Muscle of back (tissue), 13 donors: ENCODE measurements around the gene BBX. TPM values are rescaled to one million over a fixed set of nuclear protein-coding genes. Genes with fewer than 3 reads are reported as not detected.

Experiments
- DNase-seq, 3 donors: peaks; one replicate each; pipeline versions ENCODE4 v3.0.0 to v3.0.0-alpha.2; 2013
- long read RNA-seq, 9 donors: transcript quantifications; one replicate each; lab custom pipeline, GENCODE V29; 2026
- polyA plus RNA-seq, 10 donors: library from polyadenylated mRNA; unstranded; fragments of 120-200 nt; gene quantifications; one replicate each; pipeline ENCODE4 v1.2.1, GENCODE V29; 2013; ENCODE audit not compliant: insufficient read length in 10 of 10

Gene BBX
- 10 to 100 TPM; 30.2 to 52.6 (median 39.7) TPM for polyA plus RNA-seq
- long read RNA-seq, donor 1, partial matches to known transcripts, result 35 of 35 reads
- long read RNA-seq, donor 1, other reads (novel, unspliced or antisense), result 0 of 35 reads
- long read RNA-seq, donor 2, partial matches to known transcripts, result 7 of 7 reads
- long read RNA-seq, donor 2, other reads (novel, unspliced or antisense), result 0 of 7 reads
- long read RNA-seq, donor 3, result 0 reads
- long read RNA-seq, donor 4, partial matches to known transcripts, result 15 of 17 reads
- long read RNA-seq, donor 4, other reads (novel, unspliced or antisense), result 0 of 17 reads
- long read RNA-seq, donor 5, partial matches to known transcripts, result 6 of 6 reads
- long read RNA-seq, donor 5, other reads (novel, unspliced or antisense), result 0 of 6 reads
- long read RNA-seq, donor 6, full-length matches to known transcripts, result 1 of 16 reads
- long read RNA-seq, donor 6, partial matches to known transcripts, result 15 of 16 reads
- long read RNA-seq, donor 6, other reads (novel, unspliced or antisense), result 0 of 16 reads
- long read RNA-seq, donor 7, partial matches to known transcripts, result 15 of 15 reads
- long read RNA-seq, donor 7, other reads (novel, unspliced or antisense), result 0 of 15 reads
- long read RNA-seq, donor 8, partial matches to known transcripts, result 12 of 13 reads
- long read RNA-seq, donor 8, other reads (novel, unspliced or antisense), result 0 of 13 reads
- long read RNA-seq, donor 9, result 0 reads

DNA sequence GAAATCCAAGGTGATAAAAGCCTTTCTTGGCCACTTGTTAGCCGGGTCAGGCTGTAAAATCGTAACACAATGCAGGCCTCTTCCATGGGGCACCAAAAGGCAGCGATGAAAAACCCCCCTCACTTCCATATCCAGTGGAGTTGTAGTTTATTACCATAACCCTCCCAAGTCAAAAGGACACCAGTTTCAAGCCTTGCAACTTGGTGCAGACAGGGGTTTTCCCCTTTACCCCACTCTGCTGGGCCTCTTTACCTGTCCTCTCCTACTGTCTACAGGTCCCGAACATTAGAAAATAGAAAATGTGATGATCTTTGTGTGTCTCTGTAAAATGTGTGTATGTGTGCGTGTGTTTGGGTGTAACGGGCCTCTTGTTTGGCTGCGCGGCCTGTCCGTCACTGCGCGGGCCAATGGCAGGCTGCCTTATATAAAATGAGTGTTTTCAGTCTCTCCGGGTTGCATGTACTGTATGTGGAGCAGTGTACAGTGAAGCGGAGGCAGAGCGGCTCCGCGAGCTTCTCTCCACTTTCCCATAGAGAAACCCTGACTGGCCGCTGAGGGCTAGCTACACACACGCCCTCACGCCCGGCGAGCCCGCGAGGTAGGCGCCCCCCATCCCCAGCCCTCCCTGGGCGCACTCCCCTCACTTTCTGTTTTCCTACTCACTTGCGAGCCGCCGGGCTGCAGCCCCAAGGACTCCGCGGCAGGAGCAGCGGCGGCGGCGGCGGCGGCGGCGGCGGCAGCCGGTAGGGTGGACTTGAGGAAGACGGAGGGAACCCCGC, at the start of gene BBX:
BBX (plus strand) TSS at position 453 of the 779 bp plus-strand sequence. CDS start 187,499 bp downstream, outside the sequence.
- DNase-seq, result peak; percentile 97 to 99 (median 98)

DNA sequence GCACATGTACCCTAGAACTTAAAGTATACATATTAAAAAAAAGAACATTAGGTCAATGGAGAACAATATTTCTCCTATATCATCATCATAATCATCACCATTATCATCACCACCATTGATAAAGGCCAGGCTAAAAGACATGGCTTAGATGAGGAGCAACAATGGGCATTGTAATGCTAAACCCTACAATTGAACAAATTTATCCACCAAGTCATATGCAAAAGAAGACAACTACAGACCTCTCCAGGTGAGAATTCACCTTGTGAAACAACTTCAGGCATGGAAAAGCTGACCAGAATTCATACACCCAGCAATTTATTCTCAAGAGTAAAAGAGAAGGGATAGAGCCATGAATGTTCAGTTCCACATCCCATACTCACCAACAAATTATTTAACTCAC, 46.3 kb upstream of the BBX start:
- DNase-seq, result no peak

DNA sequence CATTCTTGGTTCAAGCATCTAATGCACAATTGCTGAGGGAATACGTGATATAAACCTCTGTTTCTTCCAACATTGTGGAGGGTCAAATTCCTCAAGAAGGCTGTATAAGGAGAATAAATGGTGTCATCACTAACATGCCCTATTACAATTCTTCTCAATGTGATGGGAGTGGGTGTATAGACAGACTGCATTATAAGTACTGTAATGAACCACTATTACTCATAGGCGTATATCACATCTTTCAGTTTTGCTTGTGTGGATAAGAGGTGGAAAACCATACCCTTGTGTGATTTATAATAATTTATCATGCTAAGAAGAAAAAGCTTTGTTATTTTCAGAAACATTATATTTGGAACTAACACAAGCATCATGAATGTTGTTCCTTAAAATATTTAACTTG, 35.3 kb upstream of the BBX start:
- DNase-seq, result no peak

DNA sequence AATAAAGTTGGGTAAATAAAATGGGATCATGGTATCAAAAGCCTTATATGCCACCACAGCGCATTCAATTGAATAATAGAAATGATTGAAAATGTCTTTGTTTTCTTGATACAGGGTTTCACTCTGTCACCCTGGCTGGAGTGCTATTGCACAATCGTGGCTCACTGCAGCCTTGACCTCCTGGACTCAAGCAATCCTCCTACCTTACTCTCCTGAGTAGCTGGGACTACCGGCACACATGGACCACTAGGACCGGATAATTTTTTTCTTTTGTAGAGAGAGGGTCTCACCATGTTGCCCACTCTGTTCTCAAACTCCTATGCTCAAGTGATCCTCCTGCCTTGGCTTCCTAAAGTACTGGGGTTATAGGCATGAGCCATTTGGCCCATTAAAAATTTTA, 33.8 kb upstream of the BBX start:
- no peak for DNase-seq

DNA sequence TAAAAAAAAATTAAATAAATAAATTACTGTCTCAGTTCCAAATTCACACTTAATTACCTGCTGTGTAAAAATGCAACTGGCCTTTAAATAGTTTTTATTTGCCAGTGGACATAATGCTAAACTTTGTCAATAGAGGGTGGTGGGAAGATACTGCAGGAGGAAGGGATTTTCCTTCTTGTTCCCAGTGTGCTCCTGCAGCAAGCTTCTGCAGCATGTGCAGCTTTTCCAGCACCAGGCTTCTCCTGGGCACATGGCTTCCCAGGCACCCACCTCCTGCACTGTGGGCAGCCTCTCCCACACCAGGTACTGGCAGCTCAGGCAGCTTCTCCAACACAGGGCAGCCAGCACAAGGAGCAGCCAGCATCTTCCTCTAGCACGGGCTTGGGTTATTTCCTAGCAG, 29.6 kb upstream of the BBX start:
- DNase-seq, result no peak

DNA sequence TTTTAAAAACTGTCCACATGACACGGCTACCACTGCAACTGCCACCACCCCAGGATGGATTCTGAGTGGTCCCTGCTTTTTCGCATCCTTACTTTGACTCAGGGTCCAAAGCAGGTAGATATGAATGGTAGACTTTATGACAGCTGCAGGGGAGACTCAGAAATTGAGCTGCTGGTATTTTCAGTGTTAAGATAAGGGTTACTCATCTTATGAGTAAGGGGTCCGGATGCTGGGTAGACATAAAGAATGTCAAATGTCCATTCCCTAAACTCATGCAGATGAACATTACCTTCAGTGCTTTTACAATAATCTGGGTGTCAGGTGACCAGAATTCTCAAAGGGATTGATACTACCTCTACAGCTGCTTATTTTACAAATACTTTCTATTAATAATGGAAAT, 25.9 kb upstream of the BBX start:
- DNase-seq, result no peak

DNA sequence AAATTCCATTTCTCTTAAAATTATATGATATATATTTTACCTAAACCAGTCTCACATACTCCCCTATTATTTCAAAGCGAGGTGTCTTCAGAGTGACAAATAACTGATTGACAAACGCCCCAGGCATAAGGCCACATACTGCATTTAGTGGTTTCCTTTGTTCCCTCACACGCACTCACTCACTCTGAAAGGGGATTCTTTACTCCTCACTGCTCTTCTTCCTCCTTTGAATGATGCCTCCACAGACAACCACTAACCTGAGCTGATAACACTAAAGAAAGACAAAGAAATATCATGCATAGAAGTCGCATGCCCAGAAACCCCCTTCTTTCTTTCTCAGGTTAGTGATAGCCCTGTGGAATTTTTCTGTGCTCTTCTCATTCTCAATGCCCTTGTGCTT, 24.1 kb upstream of the BBX start:
- no peak for DNase-seq

DNA sequence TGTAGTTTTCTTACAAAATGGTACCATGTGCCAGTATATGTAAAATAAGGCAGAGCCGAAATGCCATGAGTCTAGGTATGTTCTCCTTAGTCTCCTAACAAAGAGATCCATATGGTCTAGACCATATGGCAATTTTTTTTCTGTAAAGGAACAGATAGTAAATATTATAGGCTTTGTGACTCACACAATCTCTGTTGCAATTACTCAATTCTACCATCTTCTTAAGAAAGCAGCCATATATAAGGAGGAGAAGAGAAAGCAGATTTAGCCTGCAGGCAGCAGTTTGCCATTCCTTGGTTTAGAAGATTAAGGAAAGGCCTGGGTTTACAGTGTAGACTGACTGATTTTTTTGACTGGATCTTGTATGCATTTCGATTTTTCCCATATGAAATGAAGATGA, 16.3 kb upstream of the BBX start:
- no peak for DNase-seq

DNA sequence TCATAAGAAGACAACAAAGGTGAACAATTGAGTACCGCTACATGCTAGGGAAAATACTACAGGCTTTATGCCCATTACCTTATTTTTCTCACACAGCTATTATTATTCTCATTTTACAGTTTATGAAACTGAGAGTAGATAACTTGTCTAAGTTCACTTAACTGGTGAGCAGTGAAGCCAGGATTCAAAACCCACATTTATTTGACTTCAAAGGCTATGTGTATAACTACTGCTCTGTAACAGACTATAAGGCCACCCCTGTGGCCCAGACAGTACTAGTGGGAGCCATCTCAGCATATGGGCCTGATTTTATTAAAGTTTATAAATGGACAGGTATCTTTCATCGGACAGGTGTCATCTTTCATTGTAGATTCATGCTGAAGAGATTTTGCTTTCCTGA, 14.4 kb upstream of the BBX start:
- DNase-seq, result no peak

DNA sequence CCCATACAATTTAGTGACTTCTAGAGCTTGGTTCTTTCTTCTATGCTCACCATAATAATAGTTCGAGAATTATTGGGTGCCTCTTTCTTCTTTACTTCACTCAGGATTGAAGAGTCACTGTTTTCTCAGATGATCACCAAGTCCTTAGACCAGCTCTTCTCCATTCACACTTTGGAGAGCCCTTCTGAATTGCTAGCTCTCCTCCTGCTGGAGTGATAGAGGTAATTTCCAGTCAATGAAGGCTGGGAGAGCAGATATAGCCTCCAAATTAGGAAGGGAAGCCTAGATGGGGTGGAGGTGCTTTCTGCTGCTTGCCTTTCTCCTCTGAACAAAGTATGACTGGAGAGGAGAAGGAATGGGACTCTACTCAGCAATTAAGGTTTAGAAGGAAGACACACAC, 10.7 kb upstream of the BBX start:
- DNase-seq, result no peak

DNA sequence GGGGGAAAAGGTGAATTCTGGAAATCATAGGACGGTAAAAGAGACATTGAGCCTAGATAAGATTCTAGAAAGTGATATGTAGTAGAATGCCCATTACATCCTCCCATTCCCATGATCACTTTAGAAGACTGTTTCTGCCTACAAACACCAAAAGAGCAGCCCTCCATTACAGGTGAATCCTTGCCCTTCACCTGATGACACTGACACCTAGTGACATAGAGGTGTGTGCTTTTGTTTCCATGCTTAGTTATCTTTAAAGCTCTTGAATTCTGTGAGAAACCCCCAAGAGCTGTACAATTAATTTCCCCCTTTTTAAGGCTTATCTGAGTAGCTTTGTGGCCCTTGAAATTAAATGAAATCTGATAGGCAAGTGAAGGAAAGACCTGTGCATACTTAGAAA, 8.3 kb upstream of the BBX start:
- no peak for DNase-seq

DNA sequence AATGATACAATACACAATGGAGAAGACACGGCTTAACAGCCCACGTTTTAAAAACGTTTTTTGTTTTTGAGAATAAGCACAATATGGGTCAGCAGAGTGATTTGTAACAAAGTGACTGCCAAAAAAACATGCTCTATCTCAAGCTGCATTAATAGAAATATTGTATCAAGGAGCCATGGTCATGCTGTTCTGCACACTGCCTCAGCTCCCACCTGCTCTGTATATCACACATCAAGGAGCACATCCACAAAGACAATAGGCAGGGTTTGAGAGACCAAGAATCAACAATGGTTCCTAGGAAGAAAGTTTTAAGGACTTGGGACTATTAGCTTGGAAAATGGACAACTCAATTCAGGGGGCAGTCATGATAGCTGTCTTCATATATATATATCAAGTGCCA, 6.3 kb upstream of the BBX start:
- no peak for DNase-seq

DNA sequence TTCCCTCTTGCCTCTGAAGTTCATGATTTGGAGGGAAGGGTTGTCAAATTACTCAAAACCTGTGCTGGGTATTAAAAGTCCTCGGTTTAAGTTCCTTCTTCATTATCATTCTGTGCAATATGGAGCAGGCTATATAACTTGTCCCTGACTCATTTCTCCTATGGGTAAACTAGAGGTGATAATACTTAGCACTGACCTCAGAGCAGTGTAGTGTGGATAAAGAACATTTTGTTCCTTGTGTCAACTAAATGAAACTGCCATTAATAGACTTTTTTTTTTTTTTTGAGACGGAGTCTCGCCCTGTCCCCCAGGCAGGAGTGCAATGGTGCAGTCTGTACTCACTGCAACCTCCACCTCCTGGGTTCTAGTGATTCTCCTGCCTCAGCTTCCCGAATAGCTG, 2.2 kb upstream of the BBX start:
- DNase-seq, result no peak

DNA sequence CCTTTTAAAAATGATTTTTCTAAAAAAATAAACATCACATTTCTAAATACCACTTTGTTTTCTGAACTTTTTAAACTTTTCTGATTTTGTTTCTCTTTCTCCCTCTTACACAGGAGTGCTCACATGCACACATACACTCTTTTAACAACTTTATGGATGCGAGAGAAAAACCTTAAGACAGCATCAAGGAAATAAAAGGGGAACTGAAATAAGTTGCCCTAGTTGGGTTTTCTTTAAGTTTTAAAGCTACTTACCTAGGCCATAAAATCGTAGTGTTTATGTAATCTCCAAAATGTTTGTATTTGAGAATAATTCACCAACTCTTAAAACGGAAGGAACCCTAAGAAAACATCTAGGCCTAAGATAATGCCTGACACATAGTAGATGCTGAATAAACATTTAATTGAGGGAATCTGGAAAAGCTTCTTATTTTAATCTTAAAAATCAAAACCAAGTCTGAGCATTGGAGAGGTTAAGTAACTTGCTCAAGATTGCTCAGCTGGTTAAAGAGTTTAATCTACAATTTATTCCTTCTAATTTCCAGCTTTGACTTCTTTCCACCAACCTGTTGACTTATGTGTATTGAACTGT, 1.2 kb upstream of the BBX start:
- no peak for DNase-seq

DNA sequence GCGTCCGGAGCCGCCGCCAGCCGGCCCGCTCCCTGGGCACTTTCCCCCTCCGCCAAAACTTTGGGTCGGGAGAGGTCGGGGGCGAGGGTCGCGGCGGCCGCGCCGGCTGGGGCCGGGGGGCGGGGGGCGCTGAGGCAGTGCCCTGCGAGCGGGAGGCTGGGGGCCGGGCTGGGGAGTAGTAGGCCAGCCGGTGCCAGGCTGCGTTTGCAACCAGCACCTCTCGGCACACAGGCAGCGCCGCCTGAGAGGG, 452 bp downstream of the BBX start:
- no peak for DNase-seq

DNA sequence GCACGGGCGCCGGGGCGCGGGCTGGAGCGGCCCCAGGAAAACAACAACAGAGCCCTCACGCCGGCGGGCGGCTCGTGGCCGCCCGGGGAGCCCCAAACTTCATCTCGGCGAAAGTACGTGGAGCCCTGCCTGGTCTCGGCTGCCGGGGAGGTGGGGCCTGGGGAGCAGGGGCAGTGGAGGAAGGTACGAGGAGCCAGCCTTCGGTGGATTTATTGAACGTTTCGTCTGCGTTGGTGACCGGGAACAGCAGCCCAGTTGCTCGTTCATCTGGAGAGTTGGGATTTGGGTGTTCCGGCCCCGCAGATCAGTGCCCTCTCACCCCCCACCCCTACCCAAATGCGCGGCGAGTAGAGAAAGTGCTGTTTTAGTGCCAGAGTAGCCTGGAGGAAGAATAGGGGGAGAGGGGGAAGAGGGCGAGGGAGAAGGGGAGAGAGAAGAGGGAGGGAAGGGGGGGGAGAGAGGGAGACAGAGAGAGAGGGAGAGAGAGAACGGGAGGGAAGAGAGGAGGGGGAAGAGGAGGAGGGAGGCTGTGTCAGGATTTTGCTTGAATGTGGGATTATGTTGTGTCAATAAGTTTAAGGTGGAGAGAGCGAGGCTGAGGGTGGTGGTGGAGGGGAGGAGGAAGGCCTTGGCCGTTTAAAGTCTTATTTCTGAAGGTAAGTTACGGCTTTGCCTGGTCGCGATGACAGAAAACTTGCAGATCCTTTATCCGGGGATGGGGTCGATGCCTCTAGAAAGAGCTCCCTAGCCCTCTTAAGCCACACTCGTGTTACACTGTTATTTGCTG, 970 bp downstream of the BBX start:
- peak; percentile 52 to 90 (median 69) for DNase-seq

DNA sequence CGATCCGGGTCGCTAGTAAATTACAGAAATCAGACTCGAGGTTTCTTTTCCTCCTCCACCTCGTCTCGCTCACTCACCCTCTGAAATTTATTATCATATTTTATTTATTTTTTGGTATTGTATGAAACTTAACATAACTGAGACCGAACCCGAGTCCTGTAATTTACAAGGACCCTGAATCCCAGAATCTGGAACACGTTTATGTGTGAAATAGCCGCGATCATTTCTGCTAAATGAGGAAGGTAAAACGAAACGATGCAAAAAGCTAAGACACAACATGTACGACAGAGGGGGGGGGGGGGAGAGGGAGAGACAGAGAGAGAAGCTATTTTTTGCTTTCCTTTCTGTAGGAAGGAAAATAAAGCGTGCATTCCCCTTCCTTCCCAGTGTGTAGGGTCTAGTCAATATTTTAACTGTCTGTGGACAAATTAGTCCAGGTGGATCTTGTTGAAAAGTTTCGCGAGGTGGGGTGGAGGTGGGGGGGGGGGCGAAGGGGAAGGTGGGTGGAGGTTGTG, 1.6 kb downstream of the BBX start:
- DNase-seq, result peak; percentile 41 to 83 (median 54)

DNA sequence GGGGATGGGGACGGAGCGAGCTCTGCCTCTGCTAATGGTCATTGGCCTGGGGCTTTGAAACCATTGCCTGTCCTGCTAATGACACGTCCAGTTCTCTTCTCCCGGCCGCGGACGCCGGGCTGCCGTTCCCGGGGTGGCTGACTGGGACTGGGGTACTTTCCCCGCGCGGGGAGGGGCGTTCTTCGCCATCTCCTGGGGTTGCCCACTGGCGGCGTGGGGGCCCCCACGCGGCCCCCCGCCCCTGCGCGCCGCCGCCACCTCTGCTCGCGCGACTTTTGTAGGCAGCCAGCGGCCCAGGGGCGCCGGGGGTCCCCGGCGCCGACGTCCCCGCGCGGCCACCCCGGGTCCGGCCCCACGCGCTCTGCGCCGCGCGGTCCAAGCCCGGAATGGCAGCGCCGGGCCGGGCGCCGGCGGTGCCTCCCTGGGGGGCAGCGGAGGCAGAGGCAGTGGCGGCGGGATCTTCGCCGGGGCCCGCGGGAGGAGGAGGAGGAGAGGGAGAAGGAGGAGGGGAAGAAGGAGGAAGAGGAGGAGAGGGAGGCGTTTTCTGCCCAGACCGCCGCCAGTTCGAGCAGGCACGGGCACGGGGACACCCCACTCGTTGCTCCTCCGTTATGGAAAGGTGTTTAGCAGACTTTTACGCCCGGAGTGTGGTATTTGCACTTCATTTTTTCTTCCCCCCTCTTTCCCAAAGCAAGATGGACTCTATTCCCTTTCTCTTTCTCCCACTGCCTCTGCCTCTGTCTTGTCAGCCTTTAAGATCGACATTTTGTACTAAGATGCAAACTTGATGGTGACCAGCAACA, 2.3 kb downstream of the BBX start:
- peak; percentile 54 to 86 (median 65) for DNase-seq

DNA sequence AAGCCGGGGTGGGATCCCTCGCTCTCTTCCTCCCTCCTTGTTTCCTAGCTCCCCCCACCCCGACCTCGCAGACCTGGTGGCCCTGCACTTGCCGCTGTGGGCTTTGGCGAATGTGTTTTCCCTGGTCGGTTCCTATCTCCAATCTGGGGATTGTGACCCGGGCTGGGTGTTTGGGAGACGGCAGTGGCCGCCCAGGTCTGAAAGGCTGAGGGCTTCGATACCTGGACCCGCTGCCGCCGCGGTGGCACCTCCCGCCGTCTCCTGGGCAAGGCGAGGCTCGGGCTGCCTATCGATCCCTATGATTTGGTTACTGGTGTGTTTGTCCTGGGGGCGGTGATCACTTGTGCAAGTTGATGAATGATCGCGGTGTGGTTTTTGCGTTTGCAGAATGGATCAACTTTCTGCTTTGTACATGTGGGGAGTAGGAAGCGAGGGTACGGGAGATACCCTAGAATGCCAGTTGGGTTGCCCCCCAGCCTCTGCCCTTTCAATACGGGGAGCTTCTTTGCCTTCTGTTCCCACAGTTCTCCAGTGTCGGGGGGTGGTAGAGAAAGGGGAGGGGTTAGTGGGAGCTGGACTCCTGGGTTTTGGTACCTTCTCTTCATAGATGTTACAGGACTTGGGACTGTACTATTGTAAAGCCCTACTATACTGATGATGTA, 3.0 kb downstream of the BBX start:
- DNase-seq, result peak in 2 of 3 donors; percentile 7 to 10

DNA sequence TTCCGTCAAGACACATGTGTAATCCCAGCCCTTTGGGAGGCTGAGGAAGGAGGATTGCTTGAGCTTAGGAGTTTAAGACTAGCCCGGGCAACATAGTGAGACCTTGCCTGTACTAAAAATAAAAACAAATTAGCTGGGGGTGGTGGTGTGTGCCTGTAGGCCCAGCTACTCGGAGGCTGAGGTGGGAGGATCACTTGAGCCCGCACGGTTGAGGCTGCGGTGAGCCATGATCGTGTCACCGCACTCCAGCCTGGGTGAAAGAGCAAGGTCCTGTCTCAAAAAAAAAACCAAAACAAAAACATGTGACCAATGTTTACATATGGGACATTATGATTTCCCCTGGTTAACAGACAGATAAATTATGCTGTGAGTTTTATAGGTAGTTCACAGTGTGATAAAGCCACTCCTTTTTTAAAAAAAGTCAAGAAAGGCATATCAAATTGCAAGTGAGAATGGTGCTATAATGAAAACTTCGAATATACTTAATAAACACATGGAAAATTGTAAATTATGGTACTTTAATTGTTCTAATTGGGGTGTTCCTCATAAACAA, 9.2 kb downstream of the BBX start:
- no peak for DNase-seq
